ENCODE measurements around the gene AMY2B. TPM values are rescaled to one million over a fixed set of nuclear protein-coding genes. Genes with fewer than 3 reads are reported as not detected.
"Not testable (repeated sequence)": the region's sequence is repeated elsewhere in the genome, so short reads cannot be mapped to it uniquely, and the experiment has no call there.

The AMY2B gene
- 1.5 and 2.8 TPM in 2 replicates for polyA plus RNA-seq (2012; rRNA removed)
- polyA plus RNA-seq (2012; cell fraction: cytosol; rRNA removed) = 0.15 and 0.26 TPM in 2 replicates
- polyA plus RNA-seq (2012; cell fraction: nucleus; rRNA removed) = 5.3 and 9.7 TPM in 2 replicates

GRCh38 chr1:103571289-103571688 lies at the start of gene AMY2B:
Gene AMY2B (plus strand): TSS chr1:103571589. CDS start chr1:103571603, 14 bp downstream.
- H3K27ac ChIP-seq (ENCODE audit: low read depth in 2 of 2, low read length in 1 of 2); H4K20me1 ChIP-seq (ENCODE audit: insufficient read depth); DNase-seq; H3K4me1 ChIP-seq (ENCODE audit: control insufficient read depth in 1 of 2, insufficient read depth in 2 of 2, low read depth in 1 of 2, low read length in 1 of 2); H3K27me3 ChIP-seq (ENCODE audit: insufficient read depth); H3K9ac ChIP-seq; H3K4me3 ChIP-seq (ENCODE audit: low read depth in 2 of 2, low read length in 1 of 2); POLR2A ChIA-PET; CTCF ChIA-PET; H3K79me2 ChIP-seq (ENCODE audit: insufficient read depth); H3K9me3 ChIP-seq; H3K4me2 ChIP-seq; H2AFZ ChIP-seq (ENCODE audit: low read depth); H3K9me2 ChIP-seq; H3F3A ChIP-seq (replicated peaks; ENCODE audit: insufficient read depth); H3K36me3 ChIP-seq (replicated peaks in 1 of 2; ENCODE audit: control insufficient read depth in 1 of 2, insufficient read depth in 2 of 2, low read length in 1 of 2): not testable (repeated sequence)
- 80% methylated on average over 2 of the region's 2 CpGs for WGBS (ENCODE audit: low lambda C conversion rate)

GRCh38 chr1:103523346-103523745 lies 48.0 kb upstream of the AMY2B start:
- ChIA-PET CTCF (interaction anchor here (0.9 to 4.3 kb wide), 2 partner anchors 8 to 12 kb away, joined by 4 to 23 read pairs; no protein-coding TSS in a partner anchor), POLR2A (no interaction called here)
- Histone ChIP-seq H3K4me1 (ENCODE audit: control insufficient read depth in 1 of 2, insufficient read depth in 2 of 2, low read depth in 1 of 2, low read length in 1 of 2) (peaks cover 0 to 5% of the 10 kb centered on the region in 2 experiments; a peak in 1 of 4 replicates), H3K27ac (ENCODE audit: low read depth in 2 of 2, low read length in 1 of 2) (no peak overlapping the region), H3K27me3 (ENCODE audit: insufficient read depth) (no peaks in the 10 kb centered on the region), H4K20me1 (ENCODE audit: insufficient read depth) (no peaks in the 10 kb centered on the region), H3K4me3 (ENCODE audit: low read depth in 2 of 2, low read length in 1 of 2) (no peak overlapping the region), H3K79me2 (ENCODE audit: insufficient read depth) (peaks cover 21% of the 10 kb centered on the region), H3K36me3 (replicated peaks in 1 of 2; ENCODE audit: control insufficient read depth in 1 of 2, insufficient read depth in 2 of 2, low read length in 1 of 2) (peaks cover under 1 to 6% of the 10 kb centered on the region in 2 experiments), H3F3A (replicated peaks; ENCODE audit: insufficient read depth) (peaks cover 10% of the 10 kb centered on the region), H3K4me2 (no peak overlapping the region), H3K9me3 (no peaks in the 10 kb centered on the region), H3K9ac (no peak overlapping the region), H3K9me2 (no peaks in the 10 kb centered on the region), H2AFZ (ENCODE audit: low read depth) (no peak overlapping the region)
- no peak for TF ChIP-seq TCF12 (IDR thresholded peaks at IDR 0.05)
- TF ChIP-seq, protein P1, sequence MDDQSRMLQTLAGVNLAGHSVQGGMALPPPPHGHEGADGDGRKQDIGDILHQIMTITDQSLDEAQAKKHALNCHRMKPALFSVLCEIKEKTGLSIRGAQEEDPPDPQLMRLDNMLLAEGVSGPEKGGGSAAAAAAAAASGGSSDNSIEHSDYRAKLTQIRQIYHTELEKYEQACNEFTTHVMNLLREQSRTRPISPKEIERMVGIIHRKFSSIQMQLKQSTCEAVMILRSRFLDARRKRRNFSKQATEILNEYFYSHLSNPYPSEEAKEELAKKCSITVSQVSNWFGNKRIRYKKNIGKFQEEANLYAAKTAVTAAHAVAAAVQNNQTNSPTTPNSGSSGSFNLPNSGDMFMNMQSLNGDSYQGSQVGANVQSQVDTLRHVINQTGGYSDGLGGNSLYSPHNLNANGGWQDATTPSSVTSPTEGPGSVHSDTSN (IDR thresholded peaks at IDR 0.05) = no peak
- TF ChIP-seq, protein P2, sequence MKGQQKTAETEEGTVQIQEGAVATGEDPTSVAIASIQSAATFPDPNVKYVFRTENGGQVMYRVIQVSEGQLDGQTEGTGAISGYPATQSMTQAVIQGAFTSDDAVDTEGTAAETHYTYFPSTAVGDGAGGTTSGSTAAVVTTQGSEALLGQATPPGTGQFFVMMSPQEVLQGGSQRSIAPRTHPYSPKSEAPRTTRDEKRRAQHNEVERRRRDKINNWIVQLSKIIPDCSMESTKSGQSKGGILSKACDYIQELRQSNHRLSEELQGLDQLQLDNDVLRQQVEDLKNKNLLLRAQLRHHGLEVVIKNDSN (IDR thresholded peaks at IDR 0.05; ENCODE audit: borderline replicate concordance, low read depth) = no peak
- no peak for TF ChIP-seq FOXJ3 (CRISPR knock-in tag; IDR thresholded peaks at IDR 0.05)
- no peak for TF ChIP-seq GATA2 (CRISPR knock-in tag; IDR thresholded peaks at IDR 0.05)
- TF ChIP-seq MAX (IDR thresholded peaks at IDR 0.05; ENCODE audit: low read depth) = no peak
- no peak for TF ChIP-seq JUND (IDR thresholded peaks at IDR 0.05)
- TF ChIP-seq, protein P3, sequence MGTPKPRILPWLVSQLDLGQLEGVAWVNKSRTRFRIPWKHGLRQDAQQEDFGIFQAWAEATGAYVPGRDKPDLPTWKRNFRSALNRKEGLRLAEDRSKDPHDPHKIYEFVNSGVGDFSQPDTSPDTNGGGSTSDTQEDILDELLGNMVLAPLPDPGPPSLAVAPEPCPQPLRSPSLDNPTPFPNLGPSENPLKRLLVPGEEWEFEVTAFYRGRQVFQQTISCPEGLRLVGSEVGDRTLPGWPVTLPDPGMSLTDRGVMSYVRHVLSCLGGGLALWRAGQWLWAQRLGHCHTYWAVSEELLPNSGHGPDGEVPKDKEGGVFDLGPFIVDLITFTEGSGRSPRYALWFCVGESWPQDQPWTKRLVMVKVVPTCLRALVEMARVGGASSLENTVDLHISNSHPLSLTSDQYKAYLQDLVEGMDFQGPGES (IDR thresholded peaks at IDR 0.05; ENCODE audit: low read depth, low read length) = no peak
- no peak for TF ChIP-seq ELF1 (IDR thresholded peaks at IDR 0.05)
- TF ChIP-seq TEAD4 (IDR thresholded peaks at IDR 0.05; ENCODE audit: borderline replicate concordance, insufficient read depth) = no peak
- TF ChIP-seq RXRA (IDR thresholded peaks at IDR 0.05; ENCODE audit: borderline replicate concordance, low read depth) = no peak
- no peak for TF ChIP-seq NFIC (IDR thresholded peaks at IDR 0.05; ENCODE audit: borderline replicate concordance)
- no peak for TF ChIP-seq TAF1 (IDR thresholded peaks at IDR 0.05; ENCODE audit: borderline replicate concordance, low read depth, low read length)
- no peak for TF ChIP-seq RFX5 (IDR thresholded peaks at IDR 0.05; ENCODE audit: low read length)
- no peak for TF ChIP-seq MXI1 (IDR thresholded peaks at IDR 0.05; ENCODE audit: low read depth, low read length)
- TF ChIP-seq SIN3A (IDR thresholded peaks at IDR 0.05; ENCODE audit: borderline replicate concordance, low read depth, low read length) = no peak
- DNase-seq = no peak
- WGBS (ENCODE audit: low lambda C conversion rate) = 87% methylated on average over 3 of the region's 3 CpGs

All from SK-N-SH (cell line).